Measurements from ENCODE around the gene ZNF835.
"Not testable (repeated sequence)": the region's sequence is repeated elsewhere in the genome, so short reads cannot be mapped to it uniquely, and the experiment has no call there.

Gene ZNF835

GRCh38 chr19:56681702-56682101, 10.1 kb upstream of the ZNF835 start:
- no peak for DNase-seq (ENCODE audit: low read depth in 1 of 2, low spot score in 1 of 2)
- in situ Hi-C loops (cut with HindIII; ENCODE audit: low pct_unique_long_range_greater_than_20kb, low sequenced_read_pairs): no loop called here
- TF ChIP-seq JUND (IDR thresholded peaks at IDR 0.05; ENCODE audit: low read depth): no peak

- DNase-seq (ENCODE audit: low read depth in 1 of 2, low spot score in 1 of 2): no peak
- TF ChIP-seq JUND (IDR thresholded peaks at IDR 0.05; ENCODE audit: low read depth): no peak
- in situ Hi-C loops (cut with HindIII; ENCODE audit: low pct_unique_long_range_greater_than_20kb, low sequenced_read_pairs): no loop called here
Measured at GRCh38 chr19:56678205-56678604, 6.6 kb upstream of the ZNF835 start.

GRCh38 chr19:56672610-56673009, 1.1 kb upstream of the ZNF835 start:
- DNase-seq (ENCODE audit: low read depth in 1 of 2, low spot score in 1 of 2); in situ Hi-C loops (cut with HindIII; ENCODE audit: low pct_unique_long_range_greater_than_20kb, low sequenced_read_pairs): not testable (repeated sequence)

- no peak for TF ChIP-seq JUND (IDR thresholded peaks at IDR 0.05; ENCODE audit: low read depth)
- DNase-seq (ENCODE audit: low read depth in 1 of 2, low spot score in 1 of 2): no peak
- in situ Hi-C loops (cut with HindIII; ENCODE audit: low pct_unique_long_range_greater_than_20kb, low sequenced_read_pairs): no loop called here
Measured at GRCh38 chr19:56670961-56671612, 470 bp downstream of the ZNF835 start.

- in situ Hi-C loops (cut with HindIII; ENCODE audit: low pct_unique_long_range_greater_than_20kb, low sequenced_read_pairs): no loop called here
- TF ChIP-seq JUND (IDR thresholded peaks at IDR 0.05; ENCODE audit: low read depth): no peak
- no peak for DNase-seq (ENCODE audit: low read depth in 1 of 2, low spot score in 1 of 2)
Measured at GRCh38 chr19:56670401-56670960, 1.1 kb downstream of the ZNF835 start.

GRCh38 chr19:56668676-56669075, 2.9 kb downstream of the ZNF835 start:
- in situ Hi-C loops (cut with HindIII; ENCODE audit: low pct_unique_long_range_greater_than_20kb, low sequenced_read_pairs): no loop called here
- no peak for DNase-seq (ENCODE audit: low read depth in 1 of 2, low spot score in 1 of 2)
- no peak for TF ChIP-seq JUND (IDR thresholded peaks at IDR 0.05; ENCODE audit: low read depth)

- no peak for DNase-seq (ENCODE audit: low read depth in 1 of 2, low spot score in 1 of 2)
- in situ Hi-C loops (cut with HindIII; ENCODE audit: low pct_unique_long_range_greater_than_20kb, low sequenced_read_pairs): no loop called here
- no peak for TF ChIP-seq JUND (IDR thresholded peaks at IDR 0.05; ENCODE audit: low read depth)
Measured at GRCh38 chr19:56667311-56667870, 4.2 kb downstream of the ZNF835 start.

- no peak for TF ChIP-seq JUND (IDR thresholded peaks at IDR 0.05; ENCODE audit: low read depth)
- in situ Hi-C loops (cut with HindIII; ENCODE audit: low pct_unique_long_range_greater_than_20kb, low sequenced_read_pairs): no loop called here
- DNase-seq (ENCODE audit: low read depth in 1 of 2, low spot score in 1 of 2): no peak
Measured at GRCh38 chr19:56664511-56664910, 7.0 kb downstream of the ZNF835 start.

GRCh38 chr19:56663931-56664500, 7.5 kb downstream of the ZNF835 start:
- DNase-seq (ENCODE audit: low read depth in 1 of 2, low spot score in 1 of 2): no peak
- in situ Hi-C loops (cut with HindIII; ENCODE audit: low pct_unique_long_range_greater_than_20kb, low sequenced_read_pairs): no loop called here
- TF ChIP-seq JUND (IDR thresholded peaks at IDR 0.05; ENCODE audit: low read depth): no peak

- DNase-seq (ENCODE audit: low read depth in 1 of 2, low spot score in 1 of 2): no peak
- TF ChIP-seq JUND (IDR thresholded peaks at IDR 0.05; ENCODE audit: low read depth): no peak
- in situ Hi-C loops (cut with HindIII; ENCODE audit: low pct_unique_long_range_greater_than_20kb, low sequenced_read_pairs): no loop called here
Measured at GRCh38 chr19:56661248-56661647, 10.3 kb downstream of the ZNF835 start.

- DNase-seq (ENCODE audit: low read depth in 1 of 2, low spot score in 1 of 2): no peak
- in situ Hi-C loops (cut with HindIII; ENCODE audit: low pct_unique_long_range_greater_than_20kb, low sequenced_read_pairs): no loop called here
- TF ChIP-seq JUND (IDR thresholded peaks at IDR 0.05; ENCODE audit: low read depth): no peak
Measured at GRCh38 chr19:56660381-56661107, 11.0 kb downstream of the ZNF835 start.

GRCh38 chr19:56654151-56654550, 17.4 kb downstream of the ZNF835 start:
- no peak for DNase-seq (ENCODE audit: low read depth in 1 of 2, low spot score in 1 of 2)
- TF ChIP-seq JUND (IDR thresholded peaks at IDR 0.05; ENCODE audit: low read depth): no peak
- in situ Hi-C loops (cut with HindIII; ENCODE audit: low pct_unique_long_range_greater_than_20kb, low sequenced_read_pairs): no loop called here

- TF ChIP-seq JUND (IDR thresholded peaks at IDR 0.05; ENCODE audit: low read depth): no peak
- DNase-seq (ENCODE audit: low read depth in 1 of 2, low spot score in 1 of 2): no peak
- in situ Hi-C loops (cut with HindIII; ENCODE audit: low pct_unique_long_range_greater_than_20kb, low sequenced_read_pairs): no loop called here
Measured at GRCh38 chr19:56643460-56643955, 28.0 kb downstream of the ZNF835 start.
